ENCODE measurements around the gene LEFTY2.

Gene LEFTY2

DNA sequence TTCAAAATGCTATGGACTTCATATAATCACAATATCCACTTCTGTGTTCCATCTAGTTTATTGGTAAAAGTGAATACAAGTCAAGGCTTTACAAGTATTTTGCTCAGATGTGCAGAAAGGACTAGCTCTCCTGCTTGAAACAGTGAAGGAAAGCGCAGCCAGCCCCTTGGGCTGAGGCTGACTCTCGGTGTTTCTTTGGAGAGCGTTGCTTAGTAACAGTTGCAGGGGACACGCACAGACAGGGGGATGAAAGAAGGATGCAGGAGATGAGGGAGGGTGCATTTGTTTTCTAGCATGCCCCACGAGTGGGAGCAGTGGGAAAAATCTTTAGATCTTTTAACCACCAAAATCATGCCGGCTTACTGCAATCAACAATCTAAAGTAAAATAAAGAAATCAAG, 26.1 kb downstream of the LEFTY2 start:
- Mint-ChIP-seq H3K4me1 (peaks cover 22% of the 10 kb centered on the region), H3K9me3 (no peaks in the 10 kb centered on the region), H3K4me3 (no peak overlapping the region), H3K27ac (no peak overlapping the region), H3K36me3 (peaks cover 29% of the 10 kb centered on the region), H3K27me3 (no peaks in the 10 kb centered on the region)
- DNase-seq: no peak
- CTCF ChIA-PET: no interaction called here

DNA sequence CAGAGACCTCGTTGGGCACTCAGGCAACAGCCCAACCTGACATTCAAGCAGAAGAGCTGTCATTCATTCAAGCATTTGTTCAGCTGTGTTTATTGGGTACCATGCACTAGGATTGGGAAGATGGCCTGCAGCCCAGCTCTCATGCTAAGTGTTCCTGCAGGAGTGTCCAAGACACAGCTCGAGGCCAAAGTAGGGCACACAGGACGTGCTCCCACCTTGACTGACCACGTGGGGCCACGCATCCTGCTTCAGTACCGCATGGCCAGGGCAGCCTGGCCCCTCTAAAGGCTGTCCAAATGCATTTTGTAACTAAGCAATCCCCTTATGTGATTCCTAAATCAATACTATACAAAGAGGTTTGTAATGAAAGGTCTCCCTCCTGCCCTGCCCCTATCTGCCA, 26.6 kb downstream of the LEFTY2 start:
- DNase-seq: no peak
- CTCF ChIA-PET: interaction anchor here (1.1 kb wide), 1 partner anchor 440 kb away, joined by 3 read pairs; no protein-coding TSS in a partner anchor
- H3K27me3 Mint-ChIP-seq: no peaks in the 10 kb centered on the region
- no peak overlapping the region for H3K4me3 Mint-ChIP-seq
- peaks cover 22% of the 10 kb centered on the region for H3K4me1 Mint-ChIP-seq
- peaks cover 24% of the 10 kb centered on the region for H3K36me3 Mint-ChIP-seq
- no peaks in the 10 kb centered on the region for H3K9me3 Mint-ChIP-seq
- no peak overlapping the region for H3K27ac Mint-ChIP-seq

GRCh38 chr1:225911191-225912130, 29.6 kb downstream of the LEFTY2 start:
- CTCF ChIA-PET: interaction anchor here (0.7 to 2.8 kb wide), 22 partner anchors 10 to 443 kb away, joined by 3 to 12 read pairs (median 4); partner anchors contain the start of genes PYCR2 and SRP9
- Mint-ChIP-seq H3K27me3 (no peaks in the 10 kb centered on the region), H3K36me3 (peaks cover 2% of the 10 kb centered on the region), H3K9me3 (no peaks in the 10 kb centered on the region), H3K4me3 (no peak overlapping the region), H3K27ac (no peak overlapping the region), H3K4me1 (peaks cover 21% of the 10 kb centered on the region)
- peak; percentile 78 for DNase-seq

- H3K4me1 Mint-ChIP-seq: peaks cover 30% of the 10 kb centered on the region
- DNase-seq: no peak
- CTCF ChIA-PET: interaction anchor here (0.9 to 2.5 kb wide), 5 partner anchors 17 to 434 kb away, joined by 3 to 10 read pairs (median 4); no protein-coding TSS in a partner anchor
- no peaks in the 10 kb centered on the region for H3K36me3 Mint-ChIP-seq
- H3K27me3 Mint-ChIP-seq: peaks cover 8% of the 10 kb centered on the region
- no peak overlapping the region for H3K27ac Mint-ChIP-seq
- no peaks in the 10 kb centered on the region for H3K9me3 Mint-ChIP-seq
- H3K4me3 Mint-ChIP-seq: no peak overlapping the region
These were observed 31.5 kb downstream of the LEFTY2 start for GRCh38 chr1:225909477-225909876.

DNA sequence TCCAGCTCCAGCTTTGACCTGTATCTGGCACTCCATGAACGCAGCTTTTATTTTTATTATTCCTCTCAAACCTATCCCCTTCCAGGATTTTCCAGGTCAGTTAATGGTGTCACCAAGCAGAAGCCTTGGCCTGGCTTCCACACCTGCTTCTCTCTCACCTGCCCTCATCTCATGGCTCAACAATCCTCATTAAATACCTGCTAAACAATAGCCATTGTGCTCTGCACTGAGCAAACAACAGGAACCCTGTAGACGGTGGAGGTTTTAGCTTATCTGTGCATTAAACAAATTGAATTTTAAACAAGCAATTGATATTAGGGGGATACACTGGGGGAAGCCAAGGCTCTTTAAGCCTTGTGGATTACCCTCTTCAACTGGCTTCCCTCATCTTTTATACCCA, 32.2 kb downstream of the LEFTY2 start:
- CTCF ChIA-PET: interaction anchor here (1.1 to 1.8 kb wide), 3 partner anchors 28 to 434 kb away, joined by 3 to 7 read pairs (median 4); no protein-coding TSS in a partner anchor
- no peaks in the 10 kb centered on the region for H3K9me3 Mint-ChIP-seq
- no peaks in the 10 kb centered on the region for H3K36me3 Mint-ChIP-seq
- H3K4me3 Mint-ChIP-seq: no peak overlapping the region
- no peak for DNase-seq
- H3K4me1 Mint-ChIP-seq: peaks cover 30% of the 10 kb centered on the region
- no peak overlapping the region for H3K27ac Mint-ChIP-seq
- H3K27me3 Mint-ChIP-seq: peaks cover 8% of the 10 kb centered on the region

DNA sequence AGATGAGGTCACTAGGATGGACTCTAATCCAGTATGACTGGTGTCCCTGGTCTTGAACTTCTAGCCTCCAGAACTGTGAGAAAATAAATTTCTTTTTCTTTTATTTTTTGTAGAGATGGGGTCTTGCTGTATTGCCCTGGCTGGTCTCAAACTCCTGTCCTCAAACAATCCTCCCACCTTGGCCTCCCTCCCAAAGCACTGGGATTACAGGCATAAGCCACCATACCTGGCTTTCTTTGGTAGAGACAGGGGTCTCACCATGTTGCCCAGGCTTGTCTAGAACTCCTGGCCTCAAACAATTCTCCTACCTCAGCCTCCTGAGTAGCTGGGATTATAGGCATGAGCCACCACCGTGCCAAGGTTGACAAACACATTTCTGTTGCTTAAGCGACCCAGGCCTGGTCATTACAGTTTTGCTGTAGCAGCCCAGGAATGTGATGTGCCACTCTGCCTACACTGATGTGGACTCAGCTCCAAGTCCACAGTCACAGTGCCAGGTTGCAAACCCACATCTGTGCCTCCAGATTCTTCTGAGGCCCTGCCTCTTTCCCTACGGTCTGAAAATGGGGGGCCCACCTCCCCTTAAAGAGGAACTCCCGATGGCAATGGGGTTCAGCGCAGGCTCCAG, 32.9 kb downstream of the LEFTY2 start:
- Mint-ChIP-seq H3K4me1 (peaks cover 30% of the 10 kb centered on the region), H3K36me3 (no peaks in the 10 kb centered on the region), H3K27ac (no peak overlapping the region), H3K9me3 (no peaks in the 10 kb centered on the region), H3K4me3 (no peak overlapping the region), H3K27me3 (peaks cover 8% of the 10 kb centered on the region)
- CTCF ChIA-PET: interaction anchor here (1.1 to 1.6 kb wide), 2 partner anchors 28 to 428 kb away, joined by 3 to 4 read pairs; no protein-coding TSS in a partner anchor
- DNase-seq: no peak

GRCh38 chr1:225907341-225907740, 33.7 kb downstream of the LEFTY2 start:
- Mint-ChIP-seq H3K27ac (no peak overlapping the region), H3K27me3 (peaks cover 8% of the 10 kb centered on the region), H3K9me3 (no peaks in the 10 kb centered on the region), H3K36me3 (no peaks in the 10 kb centered on the region), H3K4me3 (no peak overlapping the region), H3K4me1 (peaks cover 32% of the 10 kb centered on the region)
- CTCF ChIA-PET: no interaction called here
- no peak for DNase-seq

GRCh38 chr1:225906467-225906866, 34.6 kb downstream of the LEFTY2 start:
- Mint-ChIP-seq H3K36me3 (no peaks in the 10 kb centered on the region), H3K27ac (no peak overlapping the region)
- CTCF ChIA-PET: interaction anchor here (0.6 to 1.3 kb wide), 2 partner anchors 353 to 420 kb away, joined by 3 to 4 read pairs; no protein-coding TSS in a partner anchor

GRCh38 chr1:225903623-225904022, 37.4 kb downstream of the LEFTY2 start:
- Mint-ChIP-seq H3K4me3 (no peak overlapping the region), H3K27ac (no peak overlapping the region), H3K9me3 (no peaks in the 10 kb centered on the region), H3K4me1 (peaks cover 32% of the 10 kb centered on the region), H3K27me3 (peaks cover 17% of the 10 kb centered on the region), H3K36me3 (peaks cover 5% of the 10 kb centered on the region)
- no peak for DNase-seq
- CTCF ChIA-PET: interaction anchor here (1.2 to 1.9 kb wide), 2 partner anchors 27 to 429 kb away, joined by 3 to 4 read pairs; no protein-coding TSS in a partner anchor

More at GRCh38 chr1:225906467-225906866, 34.6 kb downstream of the LEFTY2 start:
- Mint-ChIP-seq H3K4me3 (no peak overlapping the region), H3K4me1 (peaks cover 29% of the 10 kb centered on the region), H3K9me3 (no peaks in the 10 kb centered on the region), H3K27me3 (peaks cover 8% of the 10 kb centered on the region)
- DNase-seq: no peak

- no peak for DNase-seq
- CTCF ChIA-PET: interaction anchor here (1.3 to 1.5 kb wide), 2 partner anchors 21 to 33 kb away, joined by 3 read pairs; no protein-coding TSS in a partner anchor
- peaks cover 57% of the 10 kb centered on the region for H3K4me1 Mint-ChIP-seq
- H3K4me3 Mint-ChIP-seq: no peak overlapping the region
- peak overlapping the region; percentile 75 for H3K27ac Mint-ChIP-seq
- H3K9me3 Mint-ChIP-seq: no peaks in the 10 kb centered on the region
- H3K36me3 Mint-ChIP-seq: peaks cover 7% of the 10 kb centered on the region
- H3K27me3 Mint-ChIP-seq: peaks cover 9% of the 10 kb centered on the region
These were observed 41.7 kb downstream of the LEFTY2 start for GRCh38 chr1:225899044-225899925.

DNA sequence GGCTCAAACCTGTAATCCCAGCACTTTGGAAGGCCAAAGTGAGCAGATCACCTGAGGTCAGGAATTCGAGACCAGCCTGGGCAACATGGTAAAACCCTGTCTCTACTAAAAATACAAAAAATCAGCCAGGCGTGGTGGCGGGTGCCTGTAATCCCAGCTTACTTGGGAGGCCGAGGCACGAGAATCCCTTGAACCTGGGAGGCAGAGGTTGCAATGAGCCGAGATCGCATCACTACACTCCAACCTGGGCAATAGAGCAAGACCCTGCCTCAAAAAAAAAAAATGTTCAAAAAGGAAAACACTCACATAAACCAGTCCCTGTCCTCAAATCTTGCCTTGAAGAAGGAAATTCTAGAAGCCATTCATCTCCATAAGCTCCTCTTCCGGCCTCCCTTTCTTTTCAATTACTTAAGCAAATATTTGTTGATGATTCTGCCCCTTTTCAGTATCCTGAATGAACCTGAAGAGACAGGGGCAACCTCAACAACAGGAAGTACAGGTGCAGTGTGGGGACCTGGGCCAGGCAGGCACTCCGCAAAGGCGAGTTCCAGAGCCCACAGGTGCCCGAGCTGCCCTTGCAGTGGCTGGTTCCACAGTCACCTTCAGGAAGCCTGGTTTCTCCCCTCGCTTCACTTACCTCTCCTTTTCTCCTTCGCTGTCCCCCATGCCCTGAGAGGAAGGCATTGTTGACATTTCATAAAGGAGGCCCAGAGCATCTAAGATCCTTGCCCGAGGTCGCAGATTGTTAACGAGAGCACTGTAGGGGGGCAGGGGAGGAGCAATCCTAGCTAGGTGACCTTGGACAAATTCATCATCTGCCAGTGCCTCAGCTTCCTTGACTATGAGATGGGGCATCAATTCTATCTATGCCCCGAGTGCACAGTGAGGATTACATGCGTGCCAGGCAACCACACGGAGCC, 43.2 kb downstream of the LEFTY2 start:
- no peaks in the 10 kb centered on the region for H3K9me3 Mint-ChIP-seq
- CTCF ChIA-PET: interaction anchor here (1.1 to 2.9 kb wide), 5 partner anchors 15 to 89 kb away, joined by 3 to 9 read pairs (median 3); partner anchors contain the start of gene TMEM63A
- H3K4me3 Mint-ChIP-seq: peak overlapping the region; percentile 54
- peaks cover 12% of the 10 kb centered on the region for H3K27me3 Mint-ChIP-seq
- H3K36me3 Mint-ChIP-seq: peaks cover 7% of the 10 kb centered on the region
- DNase-seq: peak; percentile 62
- peaks cover 64% of the 10 kb centered on the region for H3K4me1 Mint-ChIP-seq
- peak overlapping the region; percentile 96 for H3K27ac Mint-ChIP-seq

GRCh38 chr1:225896937-225897549, 44.0 kb downstream of the LEFTY2 start:
- peak overlapping the region; percentile 96 for H3K27ac Mint-ChIP-seq
- H3K27me3 Mint-ChIP-seq: peaks cover 16% of the 10 kb centered on the region
- peak overlapping the region; percentile 54 for H3K4me3 Mint-ChIP-seq
- peaks cover 7% of the 10 kb centered on the region for H3K36me3 Mint-ChIP-seq
- H3K4me1 Mint-ChIP-seq: peaks cover 62% of the 10 kb centered on the region
- DNase-seq: peak; percentile 84
- no peaks in the 10 kb centered on the region for H3K9me3 Mint-ChIP-seq
- CTCF ChIA-PET: interaction anchor here (0.7 to 2.9 kb wide), 5 partner anchors 15 to 422 kb away, joined by 3 to 9 read pairs (median 4); partner anchors contain the start of gene TMEM63A

Data from activated naive CD4-positive, alpha-beta T cell treated with anti-CD3 and anti-CD28 coated beads, Interleukin-2, amount 10 ng/mL, durations not matched to agents 7 days and 5 days (primary cell).